Measurements from ENCODE around the gene ROPN1L.

ROPN1L gene

DNA sequence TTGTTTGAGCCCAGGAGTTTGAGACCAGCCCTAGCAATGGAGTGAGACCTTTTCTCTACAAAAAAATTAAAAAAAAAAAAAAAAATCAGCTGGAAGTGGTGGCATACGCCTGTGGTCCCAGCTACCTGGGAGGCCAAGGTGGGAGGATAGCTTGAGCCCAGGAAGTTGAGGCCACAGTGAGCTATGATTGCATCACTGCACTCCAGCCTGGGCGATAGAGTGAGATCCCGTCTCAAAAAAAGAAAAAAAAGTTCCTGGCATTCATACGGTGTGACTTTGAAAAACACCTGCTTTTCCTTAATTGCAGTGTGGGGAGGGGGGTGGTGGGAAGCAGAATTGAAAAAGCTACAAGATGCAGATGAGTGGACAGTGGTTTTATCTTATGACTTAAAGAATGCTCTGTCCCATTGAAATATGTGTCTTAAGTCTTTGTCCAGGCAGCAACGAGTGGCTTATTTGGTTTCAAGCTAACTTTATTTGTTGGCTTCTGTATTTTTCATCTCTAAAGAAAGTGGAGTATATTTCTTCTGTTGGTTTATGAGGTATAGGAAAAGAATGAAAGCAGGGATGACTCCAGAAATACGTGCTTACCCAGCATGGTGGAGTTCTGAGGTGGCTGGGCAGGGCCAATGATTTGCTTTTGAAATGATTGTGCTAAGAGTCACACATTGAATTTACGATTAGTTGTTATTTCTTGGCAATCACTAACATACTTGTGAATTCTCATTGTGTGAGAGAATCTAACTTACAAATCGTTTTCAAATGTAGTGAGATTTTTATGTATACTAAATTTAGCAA is 27.8 kb downstream of the ROPN1L start:
- Histone ChIP-seq H3K79me1 (ENCODE audit: low read depth, low read length) (no peaks in the 10 kb centered on the region), H4K8ac (ENCODE audit: low read depth, low read length) (no peak overlapping the region), H3K14ac (ENCODE audit: low read length) (no peak overlapping the region), H3K36me3 (replicated peaks in 1 of 2; ENCODE audit: control insufficient read depth in 2 of 2, insufficient read depth in 2 of 2, low read length in 2 of 2) (no peaks in the 10 kb centered on the region), H2BK15ac (ENCODE audit: low read length) (no peak overlapping the region), H4K91ac (ENCODE audit: low read depth, low read length, poor library complexity) (no peak overlapping the region), H3K9ac (ENCODE audit: low read depth, low read length, poor library complexity) (no peak overlapping the region), H3K18ac (ENCODE audit: low read length) (no peak overlapping the region), H3K4ac (ENCODE audit: low read length) (no peak overlapping the region), H3K27ac (replicated peaks; ENCODE audit: low read length) (no peak overlapping the region), H3K4me3 (ENCODE audit: low read length in 2 of 2) (no peak overlapping the region), H2BK5ac (ENCODE audit: low read length) (no peak overlapping the region), H3K23ac (ENCODE audit: low read depth, low read length, poor library complexity) (no peak overlapping the region), H2BK12ac (ENCODE audit: low read length) (no peak overlapping the region), H2BK120ac (ENCODE audit: low read depth, low read length) (no peak overlapping the region), H3K4me2 (ENCODE audit: insufficient read depth, low read length, poor library complexity, severe bottlenecking) (no peak overlapping the region), H3K27me3 (ENCODE audit: control insufficient read depth in 3 of 3, insufficient read depth in 3 of 3, low read depth in 1 of 3, low read length in 3 of 3) (no peaks in the 10 kb centered on the region), H3K4me1 (ENCODE audit: control insufficient read depth in 2 of 2, insufficient read depth in 1 of 2, low read depth in 1 of 2, low read length in 2 of 2) (peaks cover 8% of the 10 kb centered on the region in 2 donors), H3K9me3 (replicated peaks in 1 of 2; ENCODE audit: control insufficient read depth in 2 of 2, insufficient read depth in 1 of 2, low read depth in 1 of 2, low read length in 2 of 2) (no peaks in the 10 kb centered on the region), H2AK5ac (ENCODE audit: low read depth, low read length) (no peak overlapping the region), H2AFZ (ENCODE audit: low read length) (no peak overlapping the region)
- no peak for DNase-seq (ENCODE audit: low spot score)
- no CpG with 5 or more reads among the region's 8 CpGs for WGBS, 2 donors (ENCODE audit: extremely low coverage in 2 of 2, insufficient read length in 2 of 2, insufficient replicate concordance in 1 of 2)

DNA sequence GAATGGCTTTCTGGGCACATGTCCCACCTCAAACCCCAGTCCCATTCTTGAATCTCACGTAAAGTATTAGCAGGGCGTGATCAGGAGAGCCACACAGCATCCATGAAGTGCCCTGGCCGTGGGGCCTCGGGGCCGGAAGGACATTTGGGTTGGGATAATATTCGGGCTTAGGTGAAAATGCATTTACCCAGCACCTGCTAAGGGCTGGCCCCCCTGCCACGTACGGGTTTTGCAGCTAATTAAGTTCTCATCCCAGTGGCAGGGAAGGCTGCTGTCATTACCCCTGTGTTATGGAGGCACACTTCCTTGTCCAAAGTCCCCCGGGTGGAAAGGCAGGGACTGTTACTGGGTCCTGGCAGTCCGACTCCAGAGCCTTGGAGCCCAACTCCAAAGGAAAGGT is 29.0 kb downstream of the ROPN1L start:
- Histone ChIP-seq H2BK15ac (ENCODE audit: low read length) (no peak overlapping the region), H2BK5ac (ENCODE audit: low read length) (no peak overlapping the region), H3K9ac (ENCODE audit: low read depth, low read length, poor library complexity) (no peak overlapping the region), H2AFZ (ENCODE audit: low read length) (no peak overlapping the region), H2BK12ac (ENCODE audit: low read length) (no peak overlapping the region), H3K14ac (ENCODE audit: low read length) (no peak overlapping the region), H3K27me3 (ENCODE audit: control insufficient read depth in 3 of 3, insufficient read depth in 3 of 3, low read depth in 1 of 3, low read length in 3 of 3) (no peaks in the 10 kb centered on the region), H3K4me2 (ENCODE audit: insufficient read depth, low read length, poor library complexity, severe bottlenecking) (no peak overlapping the region), H3K79me1 (ENCODE audit: low read depth, low read length) (no peaks in the 10 kb centered on the region), H3K36me3 (replicated peaks in 1 of 2; ENCODE audit: control insufficient read depth in 2 of 2, insufficient read depth in 2 of 2, low read length in 2 of 2) (no peaks in the 10 kb centered on the region), H4K8ac (ENCODE audit: low read depth, low read length) (no peak overlapping the region), H3K9me3 (replicated peaks in 1 of 2; ENCODE audit: control insufficient read depth in 2 of 2, insufficient read depth in 1 of 2, low read depth in 1 of 2, low read length in 2 of 2) (peaks cover under 1 to 2% of the 10 kb centered on the region in 2 donors), H3K23ac (ENCODE audit: low read depth, low read length, poor library complexity) (peak overlapping the region; percentile 19), H3K4me3 (ENCODE audit: low read length in 2 of 2) (no peak overlapping the region), H3K4ac (ENCODE audit: low read length) (no peak overlapping the region), H2AK5ac (ENCODE audit: low read depth, low read length) (no peak overlapping the region), H2BK120ac (ENCODE audit: low read depth, low read length) (no peak overlapping the region), H3K4me1 (ENCODE audit: control insufficient read depth in 2 of 2, insufficient read depth in 1 of 2, low read depth in 1 of 2, low read length in 2 of 2) (peaks cover 8% of the 10 kb centered on the region in 2 donors), H3K27ac (replicated peaks; ENCODE audit: low read length) (no peak overlapping the region), H4K91ac (ENCODE audit: low read depth, low read length, poor library complexity) (no peak overlapping the region), H3K18ac (ENCODE audit: low read length) (peak overlapping the region; percentile 25)
- no CpG with 5 or more reads among the region's 10 CpGs for WGBS, 2 donors (ENCODE audit: extremely low coverage in 2 of 2, insufficient read length in 2 of 2, insufficient replicate concordance in 1 of 2)
- DNase-seq (ENCODE audit: low spot score) = no peak

DNA sequence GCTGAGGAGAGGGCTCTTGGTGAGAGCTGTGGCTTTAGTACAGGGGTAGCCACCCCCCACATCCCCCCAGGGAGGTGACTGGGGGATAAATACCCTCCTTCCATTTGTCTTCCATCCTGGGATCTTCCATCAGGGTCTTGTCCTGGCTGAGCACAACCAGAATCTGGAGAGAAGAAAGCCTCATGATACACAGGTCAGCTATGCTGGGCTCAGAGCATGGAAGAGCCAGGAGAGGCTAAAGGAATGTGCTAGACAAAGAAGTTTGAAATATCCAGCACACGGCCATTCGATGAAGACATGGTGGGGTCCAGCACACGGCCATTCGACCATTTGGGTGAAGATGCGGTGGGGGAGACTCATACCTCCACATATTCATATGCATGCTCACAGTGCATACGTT is 30.0 kb downstream of the ROPN1L start:
- H3K18ac ChIP-seq (ENCODE audit: low read length) = no peak overlapping the region
- H2BK12ac ChIP-seq (ENCODE audit: low read length) = no peak overlapping the region
- no peak overlapping the region for H3K23ac ChIP-seq (ENCODE audit: low read depth, low read length, poor library complexity)
- H3K79me1 ChIP-seq (ENCODE audit: low read depth, low read length) = no peaks in the 10 kb centered on the region
- no peaks in the 10 kb centered on the region for H3K27me3 ChIP-seq (ENCODE audit: control insufficient read depth in 3 of 3, insufficient read depth in 3 of 3, low read depth in 1 of 3, low read length in 3 of 3)
- no peak overlapping the region for H3K9ac ChIP-seq (ENCODE audit: low read depth, low read length, poor library complexity)
- no peak for DNase-seq (ENCODE audit: low spot score)
- H2AFZ ChIP-seq (ENCODE audit: low read length) = no peak overlapping the region
- no peak overlapping the region for H3K4me3 ChIP-seq (ENCODE audit: low read length in 2 of 2)
- no CpG with 5 or more reads among the region's 6 CpGs for WGBS, 2 donors (ENCODE audit: extremely low coverage in 2 of 2, insufficient read length in 2 of 2, insufficient replicate concordance in 1 of 2)
- no peak overlapping the region for H3K27ac ChIP-seq (replicated peaks; ENCODE audit: low read length)
- H3K14ac ChIP-seq (ENCODE audit: low read length) = no peak overlapping the region
- H2BK15ac ChIP-seq (ENCODE audit: low read length) = no peak overlapping the region
- H2BK5ac ChIP-seq (ENCODE audit: low read length) = no peak overlapping the region
- H4K8ac ChIP-seq (ENCODE audit: low read depth, low read length) = no peak overlapping the region
- H3K9me3 ChIP-seq (replicated peaks in 1 of 2; ENCODE audit: control insufficient read depth in 2 of 2, insufficient read depth in 1 of 2, low read depth in 1 of 2, low read length in 2 of 2) = peaks cover 6 to 7% of the 10 kb centered on the region in 2 donors
- H3K4me2 ChIP-seq (ENCODE audit: insufficient read depth, low read length, poor library complexity, severe bottlenecking) = no peak overlapping the region
- no peaks in the 10 kb centered on the region for H3K36me3 ChIP-seq (replicated peaks in 1 of 2; ENCODE audit: control insufficient read depth in 2 of 2, insufficient read depth in 2 of 2, low read length in 2 of 2)
- H4K91ac ChIP-seq (ENCODE audit: low read depth, low read length, poor library complexity) = no peak overlapping the region
- no peak overlapping the region for H2BK120ac ChIP-seq (ENCODE audit: low read depth, low read length)
- peaks cover 8% of the 10 kb centered on the region in 2 donors for H3K4me1 ChIP-seq (ENCODE audit: control insufficient read depth in 2 of 2, insufficient read depth in 1 of 2, low read depth in 1 of 2, low read length in 2 of 2)
- no peak overlapping the region for H3K4ac ChIP-seq (ENCODE audit: low read length)
- no peak overlapping the region for H2AK5ac ChIP-seq (ENCODE audit: low read depth, low read length)

DNA sequence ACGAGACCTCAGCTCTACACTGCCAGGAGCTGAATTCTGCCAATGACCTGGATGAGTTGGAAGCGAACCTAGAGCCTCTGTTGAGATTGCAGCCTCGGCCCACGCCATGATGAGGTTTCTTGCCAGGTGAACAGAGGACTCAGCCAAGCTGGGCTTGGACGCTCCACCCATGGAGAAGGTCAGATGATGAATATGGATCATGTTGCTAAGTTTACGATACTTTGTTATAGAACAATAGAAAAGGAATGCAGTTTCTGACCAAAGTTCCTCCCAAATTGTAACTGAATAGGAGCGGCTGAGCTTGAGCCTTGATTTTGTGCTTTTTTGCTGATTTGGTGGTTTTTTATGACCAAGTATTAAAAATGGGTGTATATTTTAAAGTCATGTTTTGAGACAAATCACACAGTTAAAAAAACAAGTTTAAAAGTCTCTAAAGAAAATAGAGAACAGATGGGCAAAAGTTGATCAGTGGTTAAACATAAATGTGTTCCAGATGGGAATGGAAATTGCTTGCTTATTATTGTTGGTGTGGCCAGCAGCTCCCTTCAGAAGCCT is 32.9 kb downstream of the ROPN1L start:
- Histone ChIP-seq H2BK15ac (ENCODE audit: low read length) (no peak overlapping the region), H3K79me1 (ENCODE audit: low read depth, low read length) (no peaks in the 10 kb centered on the region), H3K9ac (ENCODE audit: low read depth, low read length, poor library complexity) (no peak overlapping the region), H2BK12ac (ENCODE audit: low read length) (no peak overlapping the region), H3K4ac (ENCODE audit: low read length) (no peak overlapping the region), H2AFZ (ENCODE audit: low read length) (no peak overlapping the region), H3K27me3 (ENCODE audit: control insufficient read depth in 3 of 3, insufficient read depth in 3 of 3, low read depth in 1 of 3, low read length in 3 of 3) (no peaks in the 10 kb centered on the region), H3K36me3 (replicated peaks in 1 of 2; ENCODE audit: control insufficient read depth in 2 of 2, insufficient read depth in 2 of 2, low read length in 2 of 2) (no peaks in the 10 kb centered on the region), H3K4me3 (ENCODE audit: low read length in 2 of 2) (peak overlapping the region in 1 of 2 donors; percentile 57), H3K18ac (ENCODE audit: low read length) (no peak overlapping the region), H3K14ac (ENCODE audit: low read length) (no peak overlapping the region), H3K27ac (replicated peaks; ENCODE audit: low read length) (no peak overlapping the region), H3K4me2 (ENCODE audit: insufficient read depth, low read length, poor library complexity, severe bottlenecking) (no peak overlapping the region), H2BK5ac (ENCODE audit: low read length) (no peak overlapping the region), H2AK5ac (ENCODE audit: low read depth, low read length) (no peak overlapping the region), H4K91ac (ENCODE audit: low read depth, low read length, poor library complexity) (no peak overlapping the region), H4K8ac (ENCODE audit: low read depth, low read length) (no peak overlapping the region), H3K23ac (ENCODE audit: low read depth, low read length, poor library complexity) (no peak overlapping the region), H3K4me1 (ENCODE audit: control insufficient read depth in 2 of 2, insufficient read depth in 1 of 2, low read depth in 1 of 2, low read length in 2 of 2) (no peaks in the 10 kb centered on the region), H3K9me3 (replicated peaks in 1 of 2; ENCODE audit: control insufficient read depth in 2 of 2, insufficient read depth in 1 of 2, low read depth in 1 of 2, low read length in 2 of 2) (peaks cover 6 to 7% of the 10 kb centered on the region in 2 donors), H2BK120ac (ENCODE audit: low read depth, low read length) (no peak overlapping the region)
- DNase-seq (ENCODE audit: low spot score) = no peak
- WGBS, 2 donors (ENCODE audit: extremely low coverage in 2 of 2, insufficient read length in 2 of 2, insufficient replicate concordance in 1 of 2) = no CpG with 5 or more reads among the region's 7 CpGs
